ENCODE data around the gene TANGO6.
"Not testable (repeated sequence)": the region's sequence is repeated elsewhere in the genome, so short reads cannot be mapped to it uniquely, and the experiment has no call there.

TANGO6 gene

DNA sequence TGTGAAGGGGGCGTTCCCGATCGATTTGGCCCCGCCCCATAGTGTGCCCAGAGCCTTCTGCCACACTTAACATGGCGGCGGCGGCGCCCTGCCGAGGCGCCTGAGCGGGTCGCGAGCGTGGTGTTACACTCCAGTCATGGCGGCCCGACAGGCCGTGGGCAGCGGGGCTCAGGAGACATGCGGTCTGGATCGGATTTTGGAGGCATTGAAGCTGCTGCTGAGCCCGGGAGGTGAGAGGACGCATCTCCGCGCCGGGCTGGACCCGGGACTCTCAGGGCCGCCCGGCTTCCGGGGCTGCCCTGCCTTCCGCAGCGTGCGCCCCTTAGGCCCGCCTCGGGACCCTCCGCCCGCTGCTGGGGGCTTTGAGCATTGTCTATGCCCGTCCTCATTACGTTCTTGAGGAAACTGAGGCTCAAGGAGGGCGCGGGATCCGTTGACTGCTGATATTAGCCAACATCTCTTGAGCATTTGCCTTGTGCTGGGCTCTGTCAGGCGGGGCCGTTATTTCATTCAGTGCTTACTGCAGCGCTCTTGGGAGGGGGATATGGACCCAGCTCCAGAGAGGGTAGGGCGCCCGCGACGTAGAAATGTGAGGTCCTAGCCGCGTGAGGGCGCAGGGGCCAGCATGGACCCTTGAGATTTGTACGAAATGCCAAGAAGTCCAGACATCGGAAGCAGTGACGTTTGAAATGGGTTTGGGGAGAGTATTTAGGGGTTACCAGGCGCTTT, at the start of gene TANGO6:
Gene TANGO6 (plus strand): TSS at position 50 of the 729 bp plus-strand sequence. CDS start 87 bp downstream, at position 137.
- DNase-seq (ENCODE audit: low read depth in 3 of 3), result peak; percentile 87 to 92 (median 90)

DNA sequence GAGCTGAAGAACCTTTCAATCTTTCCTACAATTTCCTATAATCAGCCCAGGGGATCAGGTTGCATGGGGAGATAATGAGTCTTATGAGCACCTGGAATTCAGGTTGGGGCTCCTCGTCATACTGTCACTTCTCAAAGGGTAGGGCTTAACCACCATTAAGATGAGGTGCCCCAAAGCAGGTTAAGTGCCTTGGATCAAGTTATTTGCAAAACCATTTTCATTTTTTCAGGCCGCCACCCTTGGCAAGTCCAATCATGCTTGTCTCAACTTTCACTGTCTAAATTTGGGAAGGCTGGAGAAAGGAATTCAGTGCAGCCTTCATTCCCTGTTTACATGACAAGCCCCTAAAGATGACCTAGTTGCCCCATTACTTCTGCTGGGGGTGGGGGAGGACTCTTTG, 44.9 kb upstream of the TANGO6 start:
- DNase-seq (ENCODE audit: low read depth in 3 of 3), result no peak

GRCh38 chr16:68800257-68800875, 43.0 kb upstream of the TANGO6 start:
- DNase-seq (ENCODE audit: low read depth in 3 of 3), result peak; percentile 9 to 39 (median 17)

DNA sequence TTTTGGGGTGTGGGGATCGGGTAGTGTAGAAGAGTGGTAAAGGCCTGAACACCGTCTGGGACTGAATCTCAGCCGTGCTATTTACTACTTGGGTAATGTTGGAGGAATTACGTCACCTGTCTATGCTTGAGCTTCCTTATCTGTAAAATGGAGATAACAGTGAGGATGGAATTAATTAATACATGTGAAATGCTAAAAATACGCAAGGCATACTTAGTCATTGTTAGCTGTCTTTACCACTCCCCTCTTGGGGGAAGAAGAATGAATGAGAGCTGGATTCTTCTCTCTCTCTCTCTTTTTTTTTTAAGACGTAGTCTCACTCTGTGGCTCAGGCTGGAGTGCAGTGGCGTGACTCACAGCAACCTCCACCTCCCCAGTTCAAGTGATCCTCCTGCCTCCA, 41.1 kb upstream of the TANGO6 start:
- DNase-seq (ENCODE audit: low read depth in 3 of 3), result no peak

DNA sequence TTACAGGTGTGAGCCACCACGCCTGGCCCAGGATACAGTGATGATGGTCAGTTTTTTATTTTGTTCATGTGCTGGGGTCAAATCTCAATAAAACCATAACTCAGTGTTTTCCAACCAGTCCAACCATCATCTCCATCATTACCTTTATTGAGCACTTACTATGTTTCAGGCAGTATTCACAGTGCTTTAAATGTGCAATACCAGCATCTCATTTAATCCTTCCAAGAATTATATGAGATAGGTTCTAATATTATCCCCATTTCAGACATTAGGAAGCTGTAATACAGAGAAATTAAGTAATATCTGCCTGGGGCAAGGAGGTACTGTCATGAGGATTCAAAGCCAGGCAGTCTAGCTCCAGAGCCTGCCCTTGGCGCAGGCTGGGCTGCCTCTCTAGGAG, 36.9 kb upstream of the TANGO6 start:
- no peak for DNase-seq (ENCODE audit: low read depth in 3 of 3)

DNA sequence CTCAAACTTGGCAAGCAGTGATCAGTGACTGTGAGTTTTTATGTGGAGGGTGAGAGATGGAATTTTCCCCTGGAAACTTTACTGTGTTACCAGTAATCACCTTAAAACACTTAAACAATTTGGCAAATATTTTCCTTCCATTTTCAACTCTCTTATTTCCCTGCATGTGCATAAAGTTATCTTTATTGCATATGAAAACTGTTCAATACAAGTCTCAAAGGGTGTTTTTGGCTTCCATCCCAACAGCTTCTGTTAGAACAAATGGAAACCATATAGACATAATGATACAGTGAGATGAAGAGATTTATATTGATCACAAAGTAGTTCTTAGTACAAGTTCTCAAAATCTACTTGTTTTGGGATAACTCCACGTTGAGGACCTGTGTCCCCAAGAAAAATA, 36.4 kb upstream of the TANGO6 start:
- DNase-seq (ENCODE audit: low read depth in 3 of 3), result no peak

DNA sequence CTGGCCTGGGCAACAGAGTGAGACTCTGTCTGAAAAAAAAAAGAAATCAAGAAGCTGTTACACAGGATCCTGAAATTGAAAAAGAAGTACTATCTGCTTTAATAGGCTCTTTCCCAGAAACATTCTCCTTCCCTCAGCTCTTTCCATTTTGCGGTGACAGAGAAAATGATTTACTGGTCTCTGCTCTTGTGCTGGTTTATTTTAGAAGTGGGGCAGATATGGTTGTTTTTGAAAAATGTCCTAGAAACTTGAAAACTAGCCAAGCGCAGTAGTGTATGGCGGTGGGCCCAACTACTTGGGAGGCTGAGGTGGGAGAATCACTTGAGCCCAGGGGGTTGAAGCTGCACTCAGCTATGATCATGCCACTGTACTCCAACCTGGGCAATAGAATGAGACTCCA, 28.8 kb upstream of the TANGO6 start:
- no peak for DNase-seq (ENCODE audit: low read depth in 3 of 3)

DNA sequence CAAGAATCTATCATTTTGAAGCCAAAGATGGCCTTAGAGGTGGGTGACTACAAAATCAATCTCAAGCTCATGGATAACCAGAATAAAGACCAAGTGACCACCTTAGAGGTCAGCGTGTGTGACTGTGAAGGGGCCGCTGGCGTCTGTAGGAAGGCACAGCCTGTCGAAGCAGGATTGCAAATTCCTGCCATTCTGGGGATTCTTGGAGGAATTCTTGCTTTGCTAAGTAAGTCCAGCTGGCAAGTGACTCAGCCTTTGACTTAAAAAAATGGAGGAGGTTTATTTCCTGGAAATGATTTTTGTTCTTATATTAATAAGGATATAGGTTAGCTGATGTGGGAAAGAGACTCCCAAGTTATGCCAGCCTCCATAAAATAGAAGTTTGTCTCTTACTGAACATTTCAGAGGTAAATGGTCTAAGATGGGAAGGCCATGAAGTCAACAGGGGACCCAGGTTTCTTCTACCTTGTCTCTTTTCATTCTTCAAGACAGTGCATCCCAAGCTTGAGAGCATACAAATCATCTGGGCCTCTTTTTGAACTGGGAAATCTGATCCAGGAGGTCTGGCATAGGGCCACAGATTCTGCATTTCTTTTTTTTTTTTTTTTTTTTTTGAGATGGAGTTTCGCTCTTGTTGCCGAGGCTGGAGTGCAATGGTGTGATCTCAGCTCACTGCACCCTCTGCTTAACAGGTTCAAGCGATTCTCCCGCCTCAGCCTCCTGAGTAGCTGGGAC, 19.8 kb upstream of the TANGO6 start:
- DNase-seq (ENCODE audit: low read depth in 3 of 3), result no peak

DNA sequence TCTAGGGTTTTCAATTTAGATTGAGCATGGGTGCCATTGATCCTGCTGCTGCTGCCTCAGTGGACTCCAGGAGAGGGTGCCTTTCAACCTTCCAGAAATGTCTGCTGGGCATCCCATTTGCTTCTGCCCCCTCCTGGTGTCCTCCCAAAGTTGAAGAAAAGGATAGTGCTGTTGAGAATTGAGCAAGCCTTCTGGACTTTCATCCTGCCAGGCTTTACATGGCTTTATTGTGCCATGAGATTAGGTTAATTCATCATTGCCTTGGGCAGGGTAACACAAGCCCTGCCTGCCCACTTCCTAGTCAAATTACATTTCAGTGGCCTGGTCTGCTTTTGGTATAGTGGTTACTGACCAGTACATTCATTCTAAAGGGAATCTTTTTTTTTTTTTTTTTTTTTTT, 17.9 kb upstream of the TANGO6 start:
- no peak for DNase-seq (ENCODE audit: low read depth in 3 of 3)

- DNase-seq (ENCODE audit: low read depth in 3 of 3), result no peak
Observed at GRCh38 chr16:68826652-68827051, 16.7 kb upstream of the TANGO6 start.

DNA sequence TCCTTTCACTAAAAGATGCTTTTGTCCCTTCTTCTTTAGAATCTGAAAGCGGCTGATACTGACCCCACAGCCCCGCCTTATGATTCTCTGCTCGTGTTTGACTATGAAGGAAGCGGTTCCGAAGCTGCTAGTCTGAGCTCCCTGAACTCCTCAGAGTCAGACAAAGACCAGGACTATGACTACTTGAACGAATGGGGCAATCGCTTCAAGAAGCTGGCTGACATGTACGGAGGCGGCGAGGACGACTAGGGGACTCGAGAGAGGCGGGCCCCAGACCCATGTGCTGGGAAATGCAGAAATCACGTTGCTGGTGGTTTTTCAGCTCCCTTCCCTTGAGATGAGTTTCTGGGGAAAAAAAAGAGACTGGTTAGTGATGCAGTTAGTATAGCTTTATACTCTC, 10.1 kb upstream of the TANGO6 start:
- no peak for DNase-seq (ENCODE audit: low read depth in 3 of 3)

GRCh38 chr16:68834550-68834949, 8.8 kb upstream of the TANGO6 start:
- no peak for DNase-seq (ENCODE audit: low read depth in 3 of 3)

DNA sequence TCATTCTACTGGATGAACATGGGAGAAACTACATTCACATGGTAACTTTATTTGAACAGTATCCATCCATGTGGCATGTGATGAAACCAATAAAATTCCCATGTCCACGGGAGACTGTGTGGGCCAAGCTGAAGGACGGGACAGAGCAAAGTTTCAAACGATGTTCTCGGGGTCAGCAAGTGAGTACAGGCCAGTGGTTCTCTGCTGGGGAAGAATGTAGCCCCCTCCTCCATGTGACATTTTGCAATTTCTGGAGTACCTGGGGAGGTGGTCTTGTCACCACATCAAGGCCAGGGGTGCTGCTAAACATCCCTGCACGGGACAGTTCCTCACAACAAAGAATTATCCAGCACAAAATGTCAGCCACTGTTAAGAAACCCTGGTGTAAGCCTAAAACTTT, 7.4 kb upstream of the TANGO6 start:
- DNase-seq (ENCODE audit: low read depth in 3 of 3), result no peak

DNA sequence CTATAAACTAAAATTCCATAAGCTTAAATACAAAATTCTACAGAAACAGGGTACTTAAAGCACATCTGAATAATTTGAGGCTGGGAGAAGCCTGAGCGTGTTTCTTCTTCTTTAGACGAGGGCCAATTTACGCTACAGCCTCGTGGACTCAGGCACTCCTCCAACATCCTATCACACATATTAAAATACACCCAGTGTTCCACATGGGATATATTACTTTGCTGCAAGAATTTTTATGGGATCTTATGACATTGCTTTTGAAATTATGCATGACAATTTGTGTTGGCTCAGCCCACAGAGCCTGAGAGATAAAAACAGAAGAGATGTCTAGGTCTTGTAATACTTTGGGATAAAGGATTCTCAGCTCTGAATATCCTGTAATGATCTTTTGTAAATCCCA, 3.5 kb upstream of the TANGO6 start:
- DNase-seq (ENCODE audit: low read depth in 3 of 3), result no peak

- not testable (repeated sequence) for DNase-seq (ENCODE audit: low read depth in 3 of 3)
Observed at GRCh38 chr16:68842964-68843481, 308 bp upstream of the TANGO6 start.

DNA sequence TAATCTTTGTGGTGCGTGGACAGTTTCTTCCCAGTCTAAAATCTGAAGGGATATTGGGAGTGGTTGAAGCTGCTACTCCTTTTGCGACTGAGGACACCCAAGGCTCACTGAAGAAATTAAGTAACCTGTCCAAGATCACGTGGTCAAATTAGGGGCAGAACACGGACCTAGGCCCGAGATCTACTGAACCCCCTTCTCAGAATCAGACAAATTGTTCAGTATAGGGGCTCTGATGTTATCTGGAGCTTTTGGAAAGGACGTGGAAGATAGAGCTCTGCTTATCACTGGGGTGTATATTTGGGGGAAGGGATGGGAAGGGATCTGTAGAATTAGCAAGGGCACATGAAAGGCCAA, 857 bp downstream of the TANGO6 start:
- no peak for DNase-seq (ENCODE audit: low read depth in 3 of 3)

- no peak for DNase-seq (ENCODE audit: low read depth in 3 of 3)
Observed at GRCh38 chr16:68848786-68849185, 5.5 kb downstream of the TANGO6 start.

GRCh38 chr16:68850481-68850880, 7.2 kb downstream of the TANGO6 start:
- DNase-seq (ENCODE audit: low read depth in 3 of 3), result no peak

DNA sequence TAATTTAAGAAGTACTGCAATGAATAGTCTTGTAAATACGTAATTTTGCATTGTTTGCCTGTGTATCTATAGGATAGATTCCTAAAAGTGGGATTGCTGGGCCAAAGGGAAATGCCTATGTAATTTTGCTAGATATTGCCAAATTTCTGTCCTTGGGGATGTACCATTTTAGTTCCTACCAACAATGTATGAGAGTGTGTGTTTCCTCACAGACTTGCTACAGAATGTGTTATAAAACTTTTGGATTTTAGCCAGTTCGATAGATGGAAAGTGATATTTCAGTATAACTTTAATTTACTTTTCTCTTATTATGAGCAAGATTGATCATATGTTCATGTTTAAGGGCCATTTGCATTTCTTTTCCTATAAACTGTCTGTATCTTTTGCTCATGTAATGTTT, 8.3 kb downstream of the TANGO6 start:
- no peak for DNase-seq (ENCODE audit: low read depth in 3 of 3)

GRCh38 chr16:68857479-68857878, 14.1 kb downstream of the TANGO6 start:
- DNase-seq (ENCODE audit: low read depth in 3 of 3), result no peak

DNA sequence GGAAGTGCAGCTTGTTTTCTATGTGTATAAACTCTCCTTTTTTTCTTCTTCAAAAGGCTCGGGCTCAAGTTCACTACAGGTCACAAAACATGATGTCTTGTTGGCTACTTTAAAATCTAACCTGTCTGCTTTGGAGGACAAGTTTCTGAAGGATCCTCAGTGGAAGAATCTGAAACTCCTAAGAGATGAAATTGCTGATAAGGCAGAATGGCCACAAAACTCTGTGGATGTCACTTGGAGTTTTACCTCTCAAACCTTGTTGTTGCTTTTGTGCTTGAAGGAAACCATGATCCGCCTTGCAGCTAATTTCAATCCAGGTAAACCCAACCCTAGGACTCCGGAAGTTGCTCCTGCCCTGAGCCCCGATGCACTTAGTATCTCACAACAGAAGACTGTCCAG, 16.5 kb downstream of the TANGO6 start:
- no peak for DNase-seq (ENCODE audit: low read depth in 3 of 3)

GRCh38 chr16:68860978-68861892, 17.9 kb downstream of the TANGO6 start:
- DNase-seq (ENCODE audit: low read depth in 3 of 3), result no peak

Measured in stimulated activated CD4-positive, alpha-beta T cell treated with anti-CD3 and anti-CD28 coated beads, TNF-alpha, amount 100 ng/mL, for 48 hours (primary cell).